ENCODE data around the gene SERPINE1. TPM values are rescaled to one million over a fixed set of nuclear protein-coding genes. Genes with fewer than 3 reads are reported as not detected.

SERPINE1 gene
- total and polyA plus RNA-seq, 2 of the 13 experiments (the other 11 are each of a cell fraction or from before 2014, with no cell fraction given) = 21.2 to 1,576 TPM

- intact Hi-C loops (cut with micrococcal nuclease; ENCODE audit: unreplicated experiment) = no loop called here
- CTCF ChIA-PET (ENCODE audit: low intra/inter-chr PET ratio, low total read pairs) = no interaction called here
- Histone ChIP-seq H3K4me2 (ENCODE audit: low read depth, low read length) (peak overlapping the region; percentile 73), H3K9ac (ENCODE audit: insufficient read depth, low read depth, low read length) (no peak overlapping the region), H2AFZ (ENCODE audit: low read length) (no peak overlapping the region), H3K27me3 (ENCODE audit: control insufficient read depth in 1 of 2, insufficient read depth in 2 of 2, low read length in 2 of 2) (peaks cover 5 to 58% of the 10 kb centered on the region in 2 experiments; a peak in 4 of 5 replicates), H3K27ac (ENCODE audit: extremely low read length, insufficient read depth, low read length) (no peak overlapping the region), H3K4me3 (replicated peaks in 1 of 3; ENCODE audit: insufficient read depth in 1 of 3, low read depth in 2 of 3, low read length in 3 of 3) (peak overlapping the region in 1 of 3 experiments; percentile 55; a peak in 1 of 6 replicates), H3K79me2 (ENCODE audit: insufficient read depth, low read length) (no peaks in the 10 kb centered on the region), H3K9me3 (ENCODE audit: low read length) (no peaks in the 10 kb centered on the region), H3K36me3 (replicated peaks in 1 of 2; ENCODE audit: control insufficient read depth in 1 of 2, insufficient read depth in 2 of 2, low read length in 2 of 2) (no peaks in the 10 kb centered on the region), H4K20me1 (ENCODE audit: insufficient read depth, low read length) (peaks cover 9% of the 10 kb centered on the region; the same call in 1 of the 2 replicates), H3K4me1 (ENCODE audit: insufficient read depth, low read length) (peaks cover 49% of the 10 kb centered on the region)
- in situ Hi-C loops (cut with HindIII; ENCODE audit: extremely low pct_ligation_motif_present, low pct_unique_long_range_greater_than_20kb) = no loop called here
- 20% methylated on average over 37 of the region's 38 CpGs for WGBS (ENCODE audit: low lambda C conversion rate)
- POLR2A ChIA-PET = interaction anchor here (0.7 to 1.4 kb wide), 10 partner anchors 8 to 69 kb away, joined by 3 to 6 read pairs (median 3); partner anchors contain the start of gene PLOD3
- BruUV-seq (replicated peaks) = no TSS peak
- FAIRE-seq (no peak), DNase-seq (ENCODE audit: low spot score) (no peak), ATAC-seq (no peak)
- TF ChIP-seq JARID2 (CRISPR knock-in tag; IDR thresholded peaks at IDR 0.05; ENCODE audit: insufficient replicate concordance) (peak; percentile 1), ZNF33B (CRISPR knock-in tag; IDR thresholded peaks at IDR 0.05) (no peak), REST (IDR thresholded peaks at IDR 0.05; ENCODE audit: borderline replicate concordance in 1 of 2, low read depth in 1 of 2, low read length in 2 of 2) (peak in 1 of 2 experiments; percentile 54; a peak in 3 of 4 replicates), JUNB (CRISPR knock-in tag; IDR thresholded peaks at IDR 0.05; ENCODE audit: borderline replicate concordance) (no peak)
Measured at GRCh38 chr7:101165958-101166647, 39.2 kb downstream of the SERPINE1 start.

Data from HepG2 (cell line).